Lower leg skin (tissue), 3 donors: ENCODE data around the gene B4GALNT3.

ENCODE experiments used
- POLR2A ChIP-seq, 2 donors: fragments of 450-650 bp; IDR thresholded peaks; one replicate each; pipeline ENCODE4 v1.6.1; 2016 to 2017; ENCODE audit warnings: antibody characterized with exemption in 2 of 2, mild to moderate bottlenecking in 1 of 2, moderate library complexity in 1 of 2
- TF ChIP-seq, protein P1 (sequence below), 3 donors: fragments of 450-650 bp; IDR thresholded peaks; one replicate each; pipeline ENCODE4 v1.5.1; 2016; ENCODE audit warnings: antibody characterized with exemption in 3 of 3, mild to moderate bottlenecking in 3 of 3, moderate library complexity in 2 of 3

DNA sequence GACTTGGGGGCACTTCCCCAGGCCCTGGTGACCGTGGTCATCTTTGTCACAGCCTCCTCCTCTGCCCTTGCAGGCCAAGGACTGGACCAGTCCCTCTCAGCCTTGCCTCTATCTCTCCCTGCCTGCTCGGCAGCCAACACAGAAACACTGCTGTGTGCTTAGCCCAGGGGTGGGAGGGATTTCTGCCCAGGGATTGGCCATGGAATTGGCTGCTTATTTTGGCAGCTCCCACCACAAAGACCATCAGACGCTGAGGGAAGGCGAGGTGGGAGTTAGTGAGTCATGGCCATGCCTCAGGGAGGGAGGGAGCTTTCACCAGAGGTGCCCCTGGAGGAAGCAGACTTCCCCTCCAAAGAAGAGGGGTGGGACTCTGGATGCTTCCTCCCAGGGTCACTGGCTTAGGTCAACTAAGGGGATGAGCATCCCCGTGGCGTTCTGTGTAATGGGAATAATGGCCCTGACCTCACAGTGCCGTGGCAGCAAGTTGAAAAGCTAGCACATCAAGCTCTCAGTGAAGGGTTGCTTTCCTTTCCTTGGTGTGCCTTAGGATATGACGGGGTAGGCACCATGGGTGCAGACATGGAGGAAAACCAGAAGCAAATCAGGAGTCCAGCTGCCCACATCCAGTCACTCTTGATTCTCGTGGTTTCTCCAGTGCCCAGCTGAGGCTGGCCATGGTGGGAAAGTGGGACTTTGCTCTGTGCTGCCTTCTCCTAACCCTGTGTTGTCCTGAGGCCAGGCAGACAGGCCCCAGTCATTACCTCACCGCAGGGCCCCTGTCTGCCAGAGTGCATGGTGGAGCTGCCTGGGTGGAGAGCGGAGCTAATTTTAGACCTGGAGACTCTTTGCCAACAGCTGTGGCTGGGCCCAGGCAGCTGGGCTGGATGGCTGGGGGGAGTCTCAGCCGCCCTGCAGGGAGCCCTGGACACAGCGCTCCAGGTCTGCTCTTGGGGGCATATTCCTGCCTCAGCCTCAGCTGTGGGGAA, 21.4 kb downstream of the B4GALNT3 start:
- TF ChIP-seq, protein P1, sequence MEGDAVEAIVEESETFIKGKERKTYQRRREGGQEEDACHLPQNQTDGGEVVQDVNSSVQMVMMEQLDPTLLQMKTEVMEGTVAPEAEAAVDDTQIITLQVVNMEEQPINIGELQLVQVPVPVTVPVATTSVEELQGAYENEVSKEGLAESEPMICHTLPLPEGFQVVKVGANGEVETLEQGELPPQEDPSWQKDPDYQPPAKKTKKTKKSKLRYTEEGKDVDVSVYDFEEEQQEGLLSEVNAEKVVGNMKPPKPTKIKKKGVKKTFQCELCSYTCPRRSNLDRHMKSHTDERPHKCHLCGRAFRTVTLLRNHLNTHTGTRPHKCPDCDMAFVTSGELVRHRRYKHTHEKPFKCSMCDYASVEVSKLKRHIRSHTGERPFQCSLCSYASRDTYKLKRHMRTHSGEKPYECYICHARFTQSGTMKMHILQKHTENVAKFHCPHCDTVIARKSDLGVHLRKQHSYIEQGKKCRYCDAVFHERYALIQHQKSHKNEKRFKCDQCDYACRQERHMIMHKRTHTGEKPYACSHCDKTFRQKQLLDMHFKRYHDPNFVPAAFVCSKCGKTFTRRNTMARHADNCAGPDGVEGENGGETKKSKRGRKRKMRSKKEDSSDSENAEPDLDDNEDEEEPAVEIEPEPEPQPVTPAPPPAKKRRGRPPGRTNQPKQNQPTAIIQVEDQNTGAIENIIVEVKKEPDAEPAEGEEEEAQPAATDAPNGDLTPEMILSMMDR (IDR thresholded peaks at IDR 0.05): no peak
- TF ChIP-seq POLR2A (IDR thresholded peaks at IDR 0.05): no peak
